Natural killer cell treated with Interleukin-12 subunit alpha and Interleukin-12 subunit beta and Interleukin-15 and Interleukin-18, amount 100 ng/mL, for 72 hours (primary cell): ENCODE results near the gene SHB. TPM values are rescaled to one million over a fixed set of nuclear protein-coding genes. Genes with fewer than 3 reads are reported as not detected.

Source experiments
- ATAC-seq, 2 donors: fragments of 150-1000 bp; cut with Tn5 transposase in 1 of 2; sonication (Bioruptor Pico), chemical (Tn5 transposase) in 1 of 2; 2 replicates each; pipeline ENCODE4 v1.10.0; 2021
- DNase-seq: peaks from one replicate; pipeline ENCODE4 v3.0.0; 2022; ENCODE audit warnings: low spot score
- H3K27ac Mint-ChIP-seq, 2 donors: 1 replicate in 1 of 2; 2 replicates in 1 of 2; pipeline ENCODE4 v1.8.0; 2022; ENCODE audit warnings: mixed read lengths in 2 of 2, mild to moderate bottlenecking in 1 of 2, moderate library complexity in 1 of 2
- H3K27me3 Mint-ChIP-seq, 2 donors: 1 replicate in 1 of 2; 2 replicates in 1 of 2; pipeline ENCODE4 v1.8.0; 2022; ENCODE audit warnings: mixed read lengths in 2 of 2
- H3K36me3 Mint-ChIP-seq: one replicate; pipeline ENCODE4 v1.8.0; 2022; ENCODE audit warnings: mixed read lengths
- H3K4me1 Mint-ChIP-seq, 2 donors: 1 replicate in 1 of 2; 2 replicates in 1 of 2; pipeline ENCODE4 v1.8.0; 2022; ENCODE audit warnings: low read depth in 2 of 2, mixed read lengths in 2 of 2, mild to moderate bottlenecking in 1 of 2
- H3K4me3 Mint-ChIP-seq: one replicate; pipeline ENCODE4 v1.8.0; 2022; ENCODE audit warnings: mixed read lengths
- H3K9me3 Mint-ChIP-seq: 2 replicates; pipeline ENCODE4 v1.8.0; 2022; ENCODE audit warnings: mixed read lengths
- total RNA-seq, 2 donors: library from RNA; stranded (reverse); gene quantifications; one replicate each; pipeline ENCODE4 v1.2.3, GENCODE V29; 2022

Gene SHB
- total RNA-seq, 2 donors from 2014 or later, result 0.14 to 1.6 TPM

DNA sequence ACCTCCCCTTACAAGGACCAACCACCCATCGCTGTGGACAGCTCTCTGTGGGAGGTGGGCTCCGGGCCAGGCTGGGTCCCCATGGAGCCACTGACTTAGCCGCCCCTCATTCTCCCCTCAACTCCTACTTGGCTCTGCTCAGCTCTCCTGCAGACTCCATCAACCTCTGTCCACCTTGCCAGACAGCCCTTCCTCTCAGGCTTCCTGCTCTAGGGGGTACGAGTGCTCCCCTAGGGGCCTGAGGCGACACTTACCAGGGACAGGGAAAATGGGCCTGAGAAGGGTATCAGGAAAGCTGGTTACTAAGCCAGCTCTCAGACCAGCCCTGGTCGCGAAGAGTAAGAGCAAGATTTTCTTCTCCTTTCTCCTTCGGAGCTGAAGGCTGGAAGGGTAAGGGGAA, 43.9 kb downstream of the SHB start:
- H3K27ac Mint-ChIP-seq, result no peak overlapping the region
- H3K9me3 Mint-ChIP-seq, result no peaks in the 10 kb centered on the region
- ATAC-seq (no peak), DNase-seq (no peak)
- no peaks in the 10 kb centered on the region for H3K27me3 Mint-ChIP-seq
- no peaks in the 10 kb centered on the region for H3K36me3 Mint-ChIP-seq
- H3K4me1 Mint-ChIP-seq, result no peaks in the 10 kb centered on the region
- no peak overlapping the region for H3K4me3 Mint-ChIP-seq

DNA sequence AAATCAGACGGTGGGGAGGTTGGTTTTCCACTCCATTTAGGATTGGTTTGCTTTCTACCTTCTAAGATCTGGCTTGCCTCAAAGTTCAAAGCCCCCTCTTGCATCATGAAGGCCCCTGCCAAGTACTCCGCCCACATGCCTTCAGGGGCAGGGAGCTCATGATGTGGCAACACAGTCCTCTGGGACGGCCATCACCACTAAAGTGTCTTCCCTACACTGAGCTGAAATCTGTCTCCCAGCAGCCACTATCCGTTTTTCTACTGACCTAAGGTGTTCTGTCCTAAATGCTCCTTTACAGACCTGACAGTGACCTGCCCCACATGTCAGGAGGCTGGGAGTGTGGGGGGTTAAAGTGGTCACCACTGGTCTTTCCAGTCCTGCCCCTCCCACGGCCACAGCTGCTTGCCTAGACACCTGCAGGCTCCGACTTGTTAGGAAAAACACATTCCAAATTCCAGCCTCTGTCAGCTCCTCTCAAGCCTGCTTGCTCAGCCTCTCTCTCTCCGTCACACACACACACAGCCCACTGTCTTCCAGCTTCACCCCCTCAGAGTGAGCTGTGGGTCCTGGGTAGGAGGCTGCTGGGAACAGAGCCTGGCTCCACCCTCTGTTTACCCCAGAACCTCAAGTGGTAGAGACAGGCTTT, 44.9 kb downstream of the SHB start:
- no peaks in the 10 kb centered on the region for H3K27me3 Mint-ChIP-seq
- peak overlapping the region in 1 of 2 donors; percentile 3 for H3K27ac Mint-ChIP-seq
- ATAC-seq (peak in 1 of 2 donors; percentile 4), DNase-seq (no peak)
- H3K9me3 Mint-ChIP-seq, result no peaks in the 10 kb centered on the region
- H3K4me1 Mint-ChIP-seq, result no peaks in the 10 kb centered on the region
- H3K36me3 Mint-ChIP-seq, result no peaks in the 10 kb centered on the region
- H3K4me3 Mint-ChIP-seq, result no peak overlapping the region

DNA sequence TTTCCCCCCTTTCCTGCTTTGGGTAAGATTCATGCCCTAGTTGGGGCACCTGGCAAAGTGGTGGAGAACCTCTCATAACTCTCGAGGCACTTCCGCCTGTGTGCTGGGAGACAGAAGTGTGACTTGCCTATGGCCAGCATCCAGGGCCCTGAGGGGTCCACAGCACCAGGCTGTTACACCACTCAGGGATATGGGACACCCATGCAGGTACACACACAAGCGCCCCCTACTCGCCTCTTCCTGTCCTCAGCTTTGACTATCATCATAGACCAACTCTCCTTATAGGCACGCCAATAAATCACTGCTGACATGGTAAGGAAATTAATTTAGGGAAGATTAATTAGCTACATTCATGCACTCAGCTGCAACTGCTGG, 45.4 kb downstream of the SHB start:
- DNase-seq (no peak), ATAC-seq (no peak)
- Mint-ChIP-seq H3K27ac (no peak overlapping the region), H3K4me1 (no peaks in the 10 kb centered on the region), H3K4me3 (no peak overlapping the region), H3K36me3 (no peaks in the 10 kb centered on the region), H3K9me3 (no peaks in the 10 kb centered on the region), H3K27me3 (no peaks in the 10 kb centered on the region)

DNA sequence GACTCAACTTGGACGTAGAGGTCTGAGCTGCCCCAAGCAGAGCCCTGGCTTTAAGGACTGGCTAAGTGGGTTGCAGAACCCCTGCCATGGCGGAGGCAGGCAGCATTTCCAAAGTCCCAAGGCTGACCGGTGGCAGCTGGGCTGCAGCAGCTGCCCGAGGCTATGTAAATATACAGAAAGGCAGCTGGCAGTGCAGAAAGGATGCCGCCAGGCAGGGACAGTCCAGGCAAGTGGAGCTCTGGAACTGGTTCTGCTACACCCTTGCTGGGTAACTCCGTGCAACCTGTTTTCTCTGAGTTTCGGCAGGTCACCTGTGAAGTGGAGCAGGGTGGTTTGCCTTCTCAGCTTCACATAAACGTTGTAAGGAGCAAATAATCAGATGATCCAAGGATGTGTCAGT, 46.0 kb downstream of the SHB start:
- Mint-ChIP-seq H3K27me3 (no peaks in the 10 kb centered on the region), H3K36me3 (no peaks in the 10 kb centered on the region), H3K4me1 (no peaks in the 10 kb centered on the region), H3K27ac (no peak overlapping the region), H3K4me3 (no peak overlapping the region), H3K9me3 (no peaks in the 10 kb centered on the region)
- ATAC-seq (no peak), DNase-seq (no peak)

DNA sequence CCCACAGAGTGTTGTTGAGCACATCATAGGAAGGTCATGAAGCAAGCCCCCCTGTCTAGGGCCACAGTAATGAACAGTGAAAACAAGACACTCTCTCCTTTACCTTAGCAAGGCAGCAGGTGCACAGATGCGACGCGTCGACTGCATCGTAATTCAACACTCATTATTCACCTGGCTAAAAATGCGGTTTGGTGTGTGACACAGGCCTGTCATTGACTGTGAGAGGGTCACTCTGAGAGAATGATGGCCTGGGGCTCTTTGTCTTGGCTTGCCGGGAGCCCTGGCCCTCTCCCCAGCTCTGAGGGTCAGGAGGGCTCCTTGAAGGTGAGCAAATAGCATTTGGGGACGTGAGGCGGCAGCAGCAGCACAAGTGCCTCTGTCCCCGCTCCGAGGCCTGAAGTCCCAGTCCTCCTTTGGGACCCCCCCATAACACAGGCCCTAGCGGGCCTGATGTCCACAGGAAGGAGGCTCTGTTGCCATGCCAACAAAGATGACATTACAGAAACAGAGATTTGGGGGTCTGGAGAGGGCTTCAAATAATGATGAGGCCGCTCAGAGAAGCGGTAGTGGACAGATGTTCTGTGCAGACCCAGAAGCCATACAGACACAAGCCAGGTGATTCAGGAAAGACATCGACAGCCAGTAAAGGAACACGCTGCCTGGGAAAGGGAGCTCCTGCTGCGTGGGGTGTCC, 46.7 kb downstream of the SHB start:
- no peak for DNase-seq
- no peaks in the 10 kb centered on the region for H3K36me3 Mint-ChIP-seq
- no peaks in the 10 kb centered on the region for H3K27me3 Mint-ChIP-seq
- H3K27ac Mint-ChIP-seq, result no peak overlapping the region
- H3K4me3 Mint-ChIP-seq, result no peak overlapping the region
- H3K4me1 Mint-ChIP-seq, result no peaks in the 10 kb centered on the region
- H3K9me3 Mint-ChIP-seq, result no peaks in the 10 kb centered on the region
- ATAC-seq, result no peak

DNA sequence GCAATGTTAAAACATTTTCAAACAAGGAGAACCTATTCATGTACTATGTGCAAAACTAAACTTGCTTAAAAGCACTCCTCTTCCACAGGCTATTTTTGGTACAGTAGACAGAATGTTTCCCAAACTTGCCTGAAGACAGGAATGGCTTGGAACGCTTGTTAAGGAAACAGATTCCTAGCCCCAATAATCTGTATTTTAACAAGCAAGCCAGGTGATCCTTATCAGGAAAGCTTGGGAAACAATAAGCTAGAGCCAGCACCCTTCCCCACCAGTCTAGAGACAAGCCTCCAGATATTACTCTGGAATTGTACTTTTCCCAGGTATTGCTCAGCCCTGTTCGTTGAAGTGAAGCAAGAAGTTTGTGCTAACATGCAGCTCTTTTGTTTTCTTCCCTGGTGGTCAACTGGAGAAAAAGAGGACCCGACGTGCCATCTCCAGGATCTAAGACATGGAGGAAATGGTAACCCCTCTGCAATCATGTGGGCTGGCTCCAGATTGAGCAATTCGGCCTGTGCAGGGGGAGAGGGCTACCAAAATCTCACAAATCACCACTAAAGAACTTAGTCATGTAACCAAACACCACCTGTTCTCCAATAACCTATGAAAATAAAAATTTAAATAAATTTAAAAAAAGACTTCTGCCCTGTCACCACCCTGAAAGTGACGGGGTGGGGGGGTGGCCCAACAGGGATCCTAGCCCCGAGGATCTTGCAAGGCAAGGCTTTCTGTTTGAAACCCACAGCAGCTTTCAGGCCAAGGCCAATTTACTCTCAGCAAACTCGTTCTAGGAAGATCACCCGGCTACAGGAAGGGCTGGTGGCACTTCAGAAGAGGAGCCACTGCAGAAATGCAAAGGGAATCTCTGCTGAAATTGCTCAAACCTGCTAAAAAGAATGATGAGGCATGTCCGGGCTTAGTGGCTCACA, 48.6 kb downstream of the SHB start:
- H3K27ac Mint-ChIP-seq, result peak overlapping the region in 1 of 2 donors; percentile 37
- no peak for ATAC-seq
- no peaks in the 10 kb centered on the region for H3K4me1 Mint-ChIP-seq
- no peak overlapping the region for H3K4me3 Mint-ChIP-seq
- no peak for DNase-seq
- no peaks in the 10 kb centered on the region for H3K9me3 Mint-ChIP-seq
- no peaks in the 10 kb centered on the region for H3K27me3 Mint-ChIP-seq
- no peaks in the 10 kb centered on the region for H3K36me3 Mint-ChIP-seq

DNA sequence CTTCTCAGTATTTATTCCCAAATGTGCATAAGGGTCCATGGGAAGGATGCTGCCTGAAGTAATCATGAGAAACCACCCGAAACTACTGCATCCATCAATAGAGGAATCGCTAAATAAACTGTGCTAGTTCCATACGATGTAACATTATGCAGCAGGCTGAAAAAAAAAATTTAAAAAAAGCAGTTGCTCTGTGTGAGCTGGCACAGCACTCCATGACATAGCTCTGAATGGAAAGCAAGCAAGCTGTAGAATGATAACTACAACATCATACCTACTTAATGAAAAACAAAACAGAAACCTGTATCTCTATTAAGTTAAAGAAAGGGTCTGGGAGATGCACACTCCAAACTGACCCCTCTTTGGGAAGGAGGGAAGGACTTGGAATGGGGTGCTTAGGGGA, 49.3 kb downstream of the SHB start:
- H3K36me3 Mint-ChIP-seq, result no peaks in the 10 kb centered on the region
- H3K27me3 Mint-ChIP-seq, result no peaks in the 10 kb centered on the region
- H3K4me3 Mint-ChIP-seq, result no peak overlapping the region
- DNase-seq, result no peak
- H3K4me1 Mint-ChIP-seq, result no peaks in the 10 kb centered on the region
- no peaks in the 10 kb centered on the region for H3K9me3 Mint-ChIP-seq
- ATAC-seq, result no peak
- H3K27ac Mint-ChIP-seq, result no peak overlapping the region

DNA sequence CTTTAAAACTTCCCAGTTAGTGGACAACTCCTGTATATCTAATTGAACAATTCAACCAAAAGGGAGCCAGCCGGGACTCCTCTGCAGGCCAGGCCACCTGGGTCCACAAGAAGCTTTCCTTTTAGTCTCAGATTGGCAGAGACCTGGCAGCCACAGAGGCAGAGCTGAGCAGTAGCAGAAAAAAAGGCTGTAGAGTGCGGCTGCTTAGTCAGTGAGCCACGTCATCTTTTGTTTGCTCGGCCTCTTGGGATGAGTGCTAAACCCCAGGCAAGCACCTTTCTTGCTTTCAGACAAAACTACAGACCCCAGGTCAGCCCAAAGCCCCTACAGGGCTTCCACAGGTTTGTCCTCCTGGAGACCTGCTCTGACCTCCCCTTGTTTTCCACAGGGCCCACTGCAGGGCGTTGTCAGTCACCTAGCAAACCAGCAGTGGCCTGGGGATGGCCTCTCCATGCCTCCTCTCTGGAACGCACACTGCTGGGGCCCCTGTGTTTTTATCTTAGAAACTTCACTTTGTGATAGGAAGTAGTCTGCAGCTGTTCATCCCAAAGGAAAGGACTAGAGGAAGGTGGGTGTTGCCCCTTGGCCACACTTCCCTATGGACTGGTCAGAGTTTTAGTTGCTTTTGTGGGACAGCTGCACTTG, 49.9 kb downstream of the SHB start:
- Mint-ChIP-seq H3K27ac (no peak overlapping the region), H3K9me3 (no peaks in the 10 kb centered on the region), H3K4me1 (no peaks in the 10 kb centered on the region), H3K4me3 (no peak overlapping the region), H3K36me3 (no peaks in the 10 kb centered on the region), H3K27me3 (no peaks in the 10 kb centered on the region)
- DNase-seq (no peak), ATAC-seq (no peak)

DNA sequence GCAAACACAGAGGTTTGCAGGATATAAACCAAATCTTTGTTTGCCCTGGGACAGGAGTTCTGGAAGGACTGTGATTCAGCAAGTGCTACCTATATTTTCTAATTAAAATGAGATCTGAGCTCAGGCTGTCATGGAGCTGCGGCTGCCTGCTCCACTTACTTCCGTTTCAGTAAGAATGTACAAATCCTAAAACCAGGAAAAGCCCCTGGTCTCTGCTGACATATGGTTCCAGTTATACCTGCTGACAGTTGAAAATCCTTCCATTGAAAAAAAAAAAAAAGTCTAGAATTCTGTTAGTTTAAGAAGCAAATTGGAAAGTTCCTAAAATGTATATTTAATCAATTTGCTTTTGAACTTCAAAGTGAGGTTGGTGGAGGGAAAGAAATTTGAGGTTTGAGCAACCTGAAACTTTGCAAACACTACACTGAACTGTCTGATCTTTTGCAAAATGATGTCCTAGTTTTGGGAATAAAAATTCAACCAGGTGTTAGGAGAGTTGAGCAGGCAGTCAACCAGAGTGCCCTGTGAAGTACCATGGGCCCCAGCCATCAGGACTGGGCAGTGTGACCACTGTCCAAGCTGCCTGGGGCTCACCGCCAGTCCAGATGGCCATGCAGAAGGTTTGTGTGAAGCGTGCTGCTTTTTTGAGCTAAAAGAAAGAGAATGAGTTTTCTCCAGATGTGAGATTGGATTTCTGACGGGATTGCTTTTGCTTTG, 50.6 kb downstream of the SHB start:
- no peak overlapping the region for H3K27ac Mint-ChIP-seq
- ATAC-seq (no peak), DNase-seq (no peak)
- no peaks in the 10 kb centered on the region for H3K4me1 Mint-ChIP-seq
- no peaks in the 10 kb centered on the region for H3K9me3 Mint-ChIP-seq
- no peaks in the 10 kb centered on the region for H3K27me3 Mint-ChIP-seq
- H3K4me3 Mint-ChIP-seq, result no peak overlapping the region
- H3K36me3 Mint-ChIP-seq, result no peaks in the 10 kb centered on the region

DNA sequence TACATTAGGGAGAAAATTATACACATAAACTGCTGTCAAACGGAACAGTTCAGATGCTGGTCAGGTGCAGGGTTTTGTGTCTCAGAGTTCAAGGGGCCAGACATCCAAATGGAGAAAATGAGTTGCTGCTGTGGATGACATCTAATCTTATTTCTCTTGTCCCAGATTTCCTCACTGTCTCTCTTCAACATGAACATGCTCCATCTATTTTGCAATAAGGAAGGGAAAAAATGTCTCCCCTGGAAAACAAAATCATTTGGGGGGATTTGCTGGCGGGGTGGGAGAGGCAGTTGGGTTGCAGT, 51.2 kb downstream of the SHB start:
- no peak overlapping the region for H3K27ac Mint-ChIP-seq

DNA sequence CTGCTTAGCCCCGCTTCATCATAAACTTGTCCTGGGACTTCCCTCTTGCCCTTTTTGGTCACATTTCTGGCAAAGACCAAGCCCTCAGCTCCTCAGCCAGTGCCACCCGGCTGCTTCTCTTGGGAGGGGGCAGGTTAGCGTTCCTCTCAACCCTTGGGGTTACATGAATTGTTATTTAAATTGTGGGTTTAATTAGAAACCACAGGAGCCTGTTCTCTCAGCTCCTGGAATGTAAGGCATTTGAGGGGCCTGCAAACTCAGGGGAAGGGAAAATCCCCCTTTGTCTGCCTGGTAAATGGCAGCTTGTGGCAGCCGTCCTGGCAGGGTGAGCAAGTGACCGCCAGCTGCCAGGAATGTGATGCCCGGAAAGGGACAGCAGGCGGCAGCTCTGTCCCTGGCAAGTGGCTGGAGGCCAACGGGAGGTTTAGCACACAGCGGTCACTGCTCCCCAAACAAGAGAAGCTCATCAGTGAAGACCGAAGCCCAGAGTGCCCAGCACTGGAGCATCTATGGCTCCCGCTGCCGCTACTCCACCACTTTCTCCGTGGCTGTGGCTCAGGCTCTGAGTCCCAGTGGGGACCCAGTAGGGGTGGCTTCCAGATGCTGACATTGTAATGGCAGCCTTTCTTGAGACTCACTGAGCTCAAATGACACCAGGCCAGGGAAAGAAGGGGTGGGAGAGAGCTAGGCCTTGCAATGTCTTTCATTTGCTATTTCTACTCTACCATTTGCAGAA, 51.7 kb downstream of the SHB start:
- no peaks in the 10 kb centered on the region for H3K9me3 Mint-ChIP-seq
- H3K27ac Mint-ChIP-seq, result no peak overlapping the region
- peaks cover 0 to 2% of the 10 kb centered on the region in 2 donors for H3K27me3 Mint-ChIP-seq
- ATAC-seq (no peak), DNase-seq (no peak)
- no peaks in the 10 kb centered on the region for H3K4me1 Mint-ChIP-seq
- H3K4me3 Mint-ChIP-seq, result no peak overlapping the region
- no peaks in the 10 kb centered on the region for H3K36me3 Mint-ChIP-seq

More for the DNA sequence above, 51.2 kb downstream of the SHB start:
- Mint-ChIP-seq H3K4me1 (no peaks in the 10 kb centered on the region), H3K27me3 (peaks cover 0 to under 1% of the 10 kb centered on the region in 2 donors), H3K9me3 (no peaks in the 10 kb centered on the region), H3K4me3 (no peak overlapping the region), H3K36me3 (no peaks in the 10 kb centered on the region)
- DNase-seq, result no peak
- no peak for ATAC-seq

DNA sequence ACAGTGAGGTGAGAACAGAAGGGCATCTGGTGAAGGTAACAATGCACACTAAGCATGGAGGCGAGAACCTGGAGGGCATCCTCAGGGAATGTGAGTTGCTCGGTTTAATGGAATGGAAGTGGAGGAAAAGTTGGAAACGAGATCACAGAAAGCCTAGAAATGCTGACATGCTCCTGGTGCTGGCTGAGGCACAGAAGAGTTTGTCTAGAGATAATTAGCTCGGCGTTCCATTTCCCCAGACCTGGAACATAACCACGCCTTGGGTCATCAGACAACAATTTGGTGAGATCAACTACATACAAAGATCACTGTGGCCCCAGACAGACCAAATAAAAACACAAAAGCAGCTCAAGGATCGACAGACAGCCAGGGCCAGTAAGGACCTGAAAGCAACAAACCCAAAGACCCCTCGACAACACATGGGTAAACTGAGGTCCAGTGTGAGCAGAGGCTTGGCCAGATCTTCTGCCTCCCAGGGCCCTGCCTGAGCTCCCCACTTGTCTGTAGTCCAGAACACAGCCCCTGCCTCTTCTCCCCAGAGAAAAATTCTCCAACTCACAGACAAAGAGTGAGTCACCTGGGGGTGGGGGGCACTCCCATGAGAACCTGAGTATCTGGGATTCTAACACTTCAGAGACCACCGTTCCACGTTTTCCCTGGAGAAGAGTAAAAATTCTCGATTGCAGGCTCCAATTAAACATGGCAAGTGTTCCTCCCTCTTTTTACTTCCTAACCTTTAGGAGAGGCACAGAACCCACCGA, 52.5 kb downstream of the SHB start:
- Mint-ChIP-seq H3K27me3 (peaks cover 0 to 2% of the 10 kb centered on the region in 2 donors), H3K27ac (no peak overlapping the region), H3K9me3 (no peaks in the 10 kb centered on the region), H3K36me3 (no peaks in the 10 kb centered on the region), H3K4me3 (no peak overlapping the region), H3K4me1 (no peaks in the 10 kb centered on the region)
- ATAC-seq, result no peak
- no peak for DNase-seq
